SK-N-SH treated with all-trans-retinoic acid at 6 μM for 48 hours (cell line): ENCODE measurements around the gene CPEB1.

ENCODE experiments used
- ATAC-seq: fragments of 200-7000 bp; cut with Tn5 transposase; 3 replicates; pipeline ENCODE4 v1.9.1; 2020; ENCODE audit warnings: mild to moderate bottlenecking, moderate library complexity
- ARNTL ChIP-seq: fragments of 450-650 bp; formaldehyde crosslinking; IDR thresholded peaks from 2 replicates; pipeline ENCODE4 v1.5.0; 2020; ENCODE audit warnings: low read depth, mild to moderate bottlenecking, moderate library complexity, borderline replicate concordance
- BACH2 ChIP-seq: fragments of 250-450 bp; sonication (Bioruptor Pico); IDR thresholded peaks from 2 replicates; pipeline ENCODE4 v1.9.0; 2021; ENCODE audit warnings: mild to moderate bottlenecking, borderline replicate concordance
- CREB5 ChIP-seq: fragments of 250-450 bp; sonication (Bioruptor Pico); IDR thresholded peaks from 2 replicates; pipeline ENCODE4 v1.5.1; 2020; ENCODE audit warnings: low read depth, mild to moderate bottlenecking, moderate library complexity
- CSDC2 ChIP-seq: fragments of 250-450 bp; sonication (Bioruptor Pico); IDR thresholded peaks from 2 replicates; pipeline ENCODE4 v1.5.0; 2020; ENCODE audit warnings: mild to moderate bottlenecking, moderate library complexity
- ESRRG ChIP-seq: fragments of 250-450 bp; sonication (Bioruptor Pico); IDR thresholded peaks from 2 replicates; pipeline ENCODE4 v1.6.1; 2021; ENCODE audit warnings: mild to moderate bottlenecking
- GLIS3 ChIP-seq: fragments of 250-450 bp; sonication (Bioruptor Pico); IDR thresholded peaks from 2 replicates; pipeline ENCODE4 v1.5.0; 2020; ENCODE audit warnings: mild to moderate bottlenecking, moderate library complexity
- ISL1 ChIP-seq: fragments of 250-450 bp; sonication (Bioruptor Pico); IDR thresholded peaks from 2 replicates; pipeline ENCODE4 v2.1.2; 2022; ENCODE audit warnings: mild to moderate bottlenecking, moderate library complexity
- OSR1 ChIP-seq: fragments of 250-450 bp; sonication (Bioruptor Pico); IDR thresholded peaks from 2 replicates; pipeline ENCODE4 v1.8.0; 2022; ENCODE audit warnings: moderate library complexity, mild to moderate bottlenecking, inconsistent platforms
- PPARA ChIP-seq: fragments of 250-450 bp; sonication (Bioruptor Pico); IDR thresholded peaks from 2 replicates; pipeline ENCODE4 v1.5.0; 2020; ENCODE audit warnings: mild to moderate bottlenecking, borderline replicate concordance
- RARB ChIP-seq: fragments of 250-450 bp; sonication (Bioruptor Pico); IDR thresholded peaks from 2 replicates; pipeline ENCODE4 v1.8.0; 2021; ENCODE audit warnings: mild to moderate bottlenecking, moderate library complexity
- SNAI2 ChIP-seq: fragments of 250-450 bp; sonication (Bioruptor Pico); IDR thresholded peaks from 2 replicates; pipeline ENCODE4 v1.5.0; 2020; ENCODE audit warnings: mild to moderate bottlenecking, moderate library complexity
- TCF4 ChIP-seq: fragments of 250-450 bp; sonication (Bioruptor Pico); IDR thresholded peaks from 2 replicates; pipeline ENCODE4 v1.8.0; 2021; ENCODE audit warnings: mild to moderate bottlenecking, moderate library complexity, borderline replicate concordance
- TOX ChIP-seq: fragments of 250-450 bp; sonication (Bioruptor Pico); IDR thresholded peaks from 2 replicates; pipeline ENCODE4 v1.8.0; 2021; ENCODE audit warnings: mild to moderate bottlenecking, moderate library complexity, borderline replicate concordance
- TSHZ2 ChIP-seq: fragments of 250-450 bp; sonication (Bioruptor Pico); IDR thresholded peaks from 2 replicates; pipeline ENCODE4 v1.5.0; 2020; ENCODE audit warnings: mild to moderate bottlenecking, moderate library complexity
- ZC3H10 ChIP-seq: fragments of 250-450 bp; sonication (Bioruptor Pico); IDR thresholded peaks from 2 replicates; pipeline ENCODE4 v1.5.1; 2021; ENCODE audit warnings: mild to moderate bottlenecking, moderate library complexity
- ZFP3 ChIP-seq: fragments of 250-450 bp; sonication (Bioruptor Pico); IDR thresholded peaks from 2 replicates; pipeline ENCODE4 v1.5.0; 2020; ENCODE audit warnings: mild to moderate bottlenecking, moderate library complexity
- ZFP30 ChIP-seq: fragments of 450-650 bp; formaldehyde crosslinking; IDR thresholded peaks from 2 replicates; pipeline ENCODE4 v1.5.0; 2022; ENCODE audit warnings: mild to moderate bottlenecking, moderate library complexity
- ZNF565 ChIP-seq: fragments of 450-650 bp; formaldehyde crosslinking; conservative IDR thresholded peaks from 2 replicates; pipeline ENCODE4 v1.5.0; 2020; ENCODE audit warnings: low read depth, mild to moderate bottlenecking, moderate library complexity
- ZNF8 ChIP-seq: fragments of 450-650 bp; formaldehyde crosslinking; IDR thresholded peaks from 2 replicates; pipeline ENCODE4 v1.5.0; 2020; ENCODE audit warnings: mild to moderate bottlenecking, moderate library complexity
- TF ChIP-seq, protein P1 (sequence below): fragments of 250-450 bp; sonication (Bioruptor Pico); IDR thresholded peaks from 2 replicates; pipeline ENCODE4 v1.5.1; 2021; ENCODE audit warnings: mild to moderate bottlenecking, moderate library complexity
- TF ChIP-seq, protein P2 (sequence below): fragments of 250-450 bp; sonication (Bioruptor Pico); IDR thresholded peaks from 2 replicates; pipeline ENCODE4 v1.8.0; 2021; ENCODE audit warnings: low read depth, mild to moderate bottlenecking, moderate library complexity, borderline replicate concordance
- TF ChIP-seq, protein P3 (sequence below): fragments of 250-450 bp; sonication (Bioruptor Pico); IDR thresholded peaks from 2 replicates; pipeline ENCODE4 v1.8.0; 2020; ENCODE audit warnings: mild to moderate bottlenecking, moderate library complexity, borderline replicate concordance

Gene CPEB1

GRCh38 chr15:82648257-82649103 lies 1.3 kb upstream of the CPEB1 start:
- TF ChIP-seq, protein P1, sequence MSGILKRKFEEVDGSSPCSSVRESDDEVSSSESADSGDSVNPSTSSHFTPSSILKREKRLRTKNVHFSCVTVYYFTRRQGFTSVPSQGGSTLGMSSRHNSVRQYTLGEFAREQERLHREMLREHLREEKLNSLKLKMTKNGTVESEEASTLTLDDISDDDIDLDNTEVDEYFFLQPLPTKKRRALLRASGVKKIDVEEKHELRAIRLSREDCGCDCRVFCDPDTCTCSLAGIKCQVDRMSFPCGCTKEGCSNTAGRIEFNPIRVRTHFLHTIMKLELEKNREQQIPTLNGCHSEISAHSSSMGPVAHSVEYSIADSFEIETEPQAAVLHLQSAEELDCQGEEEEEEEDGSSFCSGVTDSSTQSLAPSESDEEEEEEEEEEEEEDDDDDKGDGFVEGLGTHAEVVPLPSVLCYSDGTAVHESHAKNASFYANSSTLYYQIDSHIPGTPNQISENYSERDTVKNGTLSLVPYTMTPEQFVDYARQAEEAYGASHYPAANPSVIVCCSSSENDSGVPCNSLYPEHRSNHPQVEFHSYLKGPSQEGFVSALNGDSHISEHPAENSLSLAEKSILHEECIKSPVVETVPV, result no peak
- TF ChIP-seq RARB (CRISPR knock-in tag) (no peak), PPARA (no peak), CSDC2 (no peak), ESRRG (CRISPR knock-in tag) (no peak), TOX (CRISPR knock-in tag) (no peak), OSR1 (CRISPR knock-in tag) (no peak), ISL1 (CRISPR knock-in tag) (no peak), ZFP3 (CRISPR knock-in tag) (no peak), ZNF565 (CRISPR knock-in tag) (no peak), ARNTL (no peak), ZFP30 (CRISPR knock-in tag) (no peak), CREB5 (no peak), BACH2 (no peak), ZC3H10 (CRISPR knock-in tag) (no peak), GLIS3 (CRISPR knock-in tag) (no peak), ZNF8 (no peak)
- TF ChIP-seq, protein P2, sequence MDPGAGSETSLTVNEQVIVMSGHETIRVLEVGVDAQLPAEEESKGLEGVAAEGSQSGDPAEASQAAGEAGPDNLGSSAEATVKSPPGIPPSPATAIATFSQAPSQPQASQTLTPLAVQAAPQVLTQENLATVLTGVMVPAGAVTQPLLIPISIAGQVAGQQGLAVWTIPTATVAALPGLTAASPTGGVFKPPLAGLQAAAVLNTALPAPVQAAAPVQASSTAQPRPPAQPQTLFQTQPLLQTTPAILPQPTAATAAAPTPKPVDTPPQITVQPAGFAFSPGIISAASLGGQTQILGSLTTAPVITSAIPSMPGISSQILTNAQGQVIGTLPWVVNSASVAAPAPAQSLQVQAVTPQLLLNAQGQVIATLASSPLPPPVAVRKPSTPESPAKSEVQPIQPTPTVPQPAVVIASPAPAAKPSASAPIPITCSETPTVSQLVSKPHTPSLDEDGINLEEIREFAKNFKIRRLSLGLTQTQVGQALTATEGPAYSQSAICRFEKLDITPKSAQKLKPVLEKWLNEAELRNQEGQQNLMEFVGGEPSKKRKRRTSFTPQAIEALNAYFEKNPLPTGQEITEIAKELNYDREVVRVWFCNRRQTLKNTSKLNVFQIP (CRISPR knock-in tag), result no peak
- ATAC-seq, result no peak

DNA sequence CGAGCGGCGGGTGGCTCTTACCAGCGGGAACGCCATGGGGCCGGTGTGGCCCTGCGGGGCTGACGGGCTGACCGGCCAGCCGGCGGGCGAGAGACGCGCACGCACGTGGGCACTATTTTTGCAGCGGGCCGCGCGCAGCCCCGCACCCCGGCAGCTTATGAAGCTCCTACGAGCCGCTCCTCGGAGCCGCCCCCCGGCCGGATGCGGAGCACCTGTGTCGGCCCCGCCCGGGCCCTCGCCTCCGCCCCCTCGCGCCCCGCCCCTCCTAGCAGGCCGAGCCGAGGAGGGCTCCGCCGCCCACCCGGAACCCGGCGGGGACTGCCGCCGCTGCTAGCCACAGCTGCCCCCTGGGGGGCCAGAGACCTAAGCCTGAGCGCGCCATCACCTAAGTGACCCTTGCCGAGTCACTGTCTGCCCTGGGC lies 683 bp upstream of the CPEB1 start:
- ATAC-seq, result no peak; the same call in 2 of the 3 replicates
- TF ChIP-seq ESRRG (CRISPR knock-in tag), result no peak
- no peak for TF ChIP-seq ZNF8
- TF ChIP-seq GLIS3 (CRISPR knock-in tag), result no peak
- TF ChIP-seq TSHZ2 (CRISPR knock-in tag), result no peak
- TF ChIP-seq ZFP30 (CRISPR knock-in tag), result no peak
- TF ChIP-seq, protein P3, sequence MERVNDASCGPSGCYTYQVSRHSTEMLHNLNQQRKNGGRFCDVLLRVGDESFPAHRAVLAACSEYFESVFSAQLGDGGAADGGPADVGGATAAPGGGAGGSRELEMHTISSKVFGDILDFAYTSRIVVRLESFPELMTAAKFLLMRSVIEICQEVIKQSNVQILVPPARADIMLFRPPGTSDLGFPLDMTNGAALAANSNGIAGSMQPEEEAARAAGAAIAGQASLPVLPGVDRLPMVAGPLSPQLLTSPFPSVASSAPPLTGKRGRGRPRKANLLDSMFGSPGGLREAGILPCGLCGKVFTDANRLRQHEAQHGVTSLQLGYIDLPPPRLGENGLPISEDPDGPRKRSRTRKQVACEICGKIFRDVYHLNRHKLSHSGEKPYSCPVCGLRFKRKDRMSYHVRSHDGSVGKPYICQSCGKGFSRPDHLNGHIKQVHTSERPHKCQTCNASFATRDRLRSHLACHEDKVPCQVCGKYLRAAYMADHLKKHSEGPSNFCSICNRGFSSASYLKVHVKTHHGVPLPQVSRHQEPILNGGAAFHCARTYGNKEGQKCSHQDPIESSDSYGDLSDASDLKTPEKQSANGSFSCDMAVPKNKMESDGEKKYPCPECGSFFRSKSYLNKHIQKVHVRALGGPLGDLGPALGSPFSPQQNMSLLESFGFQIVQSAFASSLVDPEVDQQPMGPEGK, result no peak
- TF ChIP-seq SNAI2 (CRISPR knock-in tag), result no peak
- no peak for TF ChIP-seq ZC3H10 (CRISPR knock-in tag)
- TF ChIP-seq, protein P2 (CRISPR knock-in tag), result no peak
- no peak for TF ChIP-seq TCF4 (CRISPR knock-in tag)
- no peak for TF ChIP-seq PPARA
- TF ChIP-seq ARNTL, result no peak
- no peak for TF ChIP-seq RARB (CRISPR knock-in tag)
